ENCODE results near the gene YWHAB. TPM values are rescaled to one million over a fixed set of nuclear protein-coding genes. Genes with fewer than 3 reads are reported as not detected.
A peak's percentile ranks its signal among the peaks of the same experiment; 100 is the strongest.
"Not testable (repeated sequence)": the region's sequence is repeated elsewhere in the genome, so short reads cannot be mapped to it uniquely, and the experiment has no call there.

YWHAB gene
- total RNA-seq = 92.7 and 117 TPM in 2 replicates

DNA sequence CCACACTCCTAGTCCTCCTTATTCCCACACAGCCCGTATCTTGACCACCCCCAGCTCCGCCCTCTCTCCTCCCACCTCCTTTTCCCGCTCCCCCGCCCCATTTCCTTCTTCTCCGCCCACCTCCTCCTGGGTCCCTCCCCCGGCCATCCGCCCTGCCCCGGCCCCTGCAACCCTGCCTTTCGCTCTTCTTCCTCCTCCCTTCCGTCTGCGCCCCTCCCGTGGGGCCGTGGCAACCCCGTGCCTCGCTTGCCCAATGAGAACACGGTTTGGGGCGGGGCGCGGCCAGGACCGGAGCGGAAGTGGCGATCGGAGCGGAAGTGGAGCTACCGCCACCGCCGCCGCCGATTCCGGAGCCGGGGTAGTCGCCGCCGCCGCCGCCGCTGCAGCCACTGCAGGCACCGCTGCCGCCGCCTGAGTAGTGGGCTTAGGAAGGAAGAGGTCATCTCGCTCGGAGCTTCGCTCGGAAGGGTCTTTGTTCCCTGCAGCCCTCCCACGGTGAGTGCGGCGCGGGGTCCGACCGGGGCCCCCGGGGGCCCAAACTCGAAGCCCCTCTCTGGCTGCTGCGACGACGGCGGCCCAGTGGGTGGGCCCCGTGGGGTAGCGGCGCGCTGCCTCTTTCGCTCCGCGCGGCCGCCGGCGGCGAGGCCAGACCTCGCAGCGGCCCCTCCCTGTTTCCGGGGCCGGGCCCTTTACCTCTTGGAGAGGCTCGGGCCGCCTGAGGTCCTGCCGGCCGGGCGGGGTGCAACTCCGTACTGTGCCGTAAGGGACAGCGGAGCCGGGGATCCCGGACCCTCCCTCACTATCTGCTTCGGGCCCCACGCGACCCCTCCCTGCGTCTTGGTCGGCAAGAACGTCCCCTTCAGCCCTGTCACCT lies at the start of gene YWHAB:
YWHAB (plus strand) TSS at position 314 of the 874 bp plus-strand sequence. CDS start 15,829 bp downstream, outside the sequence.
- peak; percentile 76 to 96 for DNase-seq (ENCODE audit: low read depth in 2 of 2)

- no peak for DNase-seq (ENCODE audit: low read depth in 2 of 2)
Measured at GRCh38 chr20:44836601-44837120, 48.8 kb upstream of the YWHAB start.

GRCh38 chr20:44837946-44838345 lies 47.6 kb upstream of the YWHAB start:
- DNase-seq (ENCODE audit: low read depth in 2 of 2) = no peak

- DNase-seq (ENCODE audit: low read depth in 2 of 2) = no peak
Measured at GRCh38 chr20:44838521-44838920, 47.0 kb upstream of the YWHAB start.

DNA sequence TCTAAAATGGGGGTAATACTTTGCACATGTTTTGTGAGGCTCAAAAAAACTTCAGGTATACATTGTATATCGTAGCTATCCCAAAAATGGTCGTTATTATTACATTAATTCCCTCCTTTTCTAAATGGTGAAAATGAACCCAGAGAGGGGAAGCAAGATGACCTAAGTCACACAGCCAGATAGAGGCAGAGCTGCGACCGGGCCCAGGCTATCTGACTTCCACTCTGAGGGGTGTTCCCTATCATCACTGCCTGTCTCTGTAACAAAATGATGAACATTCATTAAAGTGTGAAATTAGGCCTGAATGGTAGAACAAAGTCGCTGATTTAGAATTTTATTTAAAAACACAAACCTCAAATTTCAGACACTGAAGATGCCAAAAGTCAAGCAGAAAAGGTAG lies 46.0 kb upstream of the YWHAB start:
- no peak for DNase-seq (ENCODE audit: low read depth in 2 of 2)

GRCh38 chr20:44840826-44841225 lies 44.7 kb upstream of the YWHAB start:
- no peak for DNase-seq (ENCODE audit: low read depth in 2 of 2)

- no peak for DNase-seq (ENCODE audit: low read depth in 2 of 2)
Measured at GRCh38 chr20:44841955-44842354, 43.5 kb upstream of the YWHAB start.

- DNase-seq (ENCODE audit: low read depth in 2 of 2) = no peak
Measured at GRCh38 chr20:44843876-44844275, 41.6 kb upstream of the YWHAB start.

DNA sequence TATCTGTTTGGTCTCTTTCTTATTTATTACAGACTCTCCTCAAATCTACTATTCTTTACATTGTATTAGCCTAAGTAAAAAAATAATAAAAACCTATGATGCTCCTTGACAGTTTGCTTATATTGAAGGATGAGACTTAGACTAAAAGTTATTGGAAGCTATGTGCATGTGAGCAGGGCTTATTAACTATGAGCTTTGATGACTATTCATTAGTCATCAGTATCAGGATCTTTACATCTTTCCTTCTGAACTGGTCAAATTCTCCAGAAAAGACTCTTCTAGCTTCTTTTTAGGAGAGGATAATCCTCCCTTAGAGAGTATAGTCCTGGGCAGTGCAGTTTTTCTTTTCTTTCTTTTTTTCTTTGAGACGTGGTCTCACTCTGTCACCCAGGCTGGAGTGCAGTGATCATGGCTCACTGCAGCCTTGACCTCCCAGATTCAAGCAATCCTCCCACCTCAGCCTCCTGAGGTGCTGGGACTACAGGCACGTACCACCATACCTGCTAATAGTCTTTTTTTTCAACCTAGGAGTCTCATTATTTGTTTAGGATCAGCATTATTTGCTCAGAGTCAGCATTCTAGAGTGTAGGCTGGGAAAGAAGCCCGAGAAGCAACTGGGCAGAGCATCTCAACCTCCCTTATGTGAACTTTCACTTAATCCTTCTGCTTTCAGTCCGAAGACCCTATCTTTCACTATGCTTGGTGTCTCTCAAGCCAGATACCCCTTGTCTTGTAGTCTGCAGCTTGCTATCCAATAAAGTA lies 37.1 kb upstream of the YWHAB start:
- no peak for DNase-seq (ENCODE audit: low read depth in 2 of 2)

DNA sequence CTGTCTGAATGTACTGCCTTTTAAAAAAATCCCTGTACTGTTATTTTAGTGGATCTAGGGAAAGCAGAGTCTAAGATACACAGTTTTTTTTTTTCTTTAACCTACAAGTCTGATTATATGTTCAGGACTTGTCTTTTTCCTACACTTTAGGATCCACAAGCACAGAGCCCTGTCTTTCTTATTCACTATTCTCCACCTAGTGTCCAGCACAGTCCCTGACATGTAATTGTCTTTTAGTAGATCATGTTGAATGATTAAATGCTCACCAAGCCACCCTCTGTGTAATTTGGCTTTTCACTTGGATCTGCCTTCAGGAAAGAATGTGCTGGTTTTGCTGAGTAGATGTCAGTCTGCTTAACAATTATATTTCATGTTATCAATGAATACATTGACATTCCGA lies 35.8 kb upstream of the YWHAB start:
- no peak for DNase-seq (ENCODE audit: low read depth in 2 of 2)

DNA sequence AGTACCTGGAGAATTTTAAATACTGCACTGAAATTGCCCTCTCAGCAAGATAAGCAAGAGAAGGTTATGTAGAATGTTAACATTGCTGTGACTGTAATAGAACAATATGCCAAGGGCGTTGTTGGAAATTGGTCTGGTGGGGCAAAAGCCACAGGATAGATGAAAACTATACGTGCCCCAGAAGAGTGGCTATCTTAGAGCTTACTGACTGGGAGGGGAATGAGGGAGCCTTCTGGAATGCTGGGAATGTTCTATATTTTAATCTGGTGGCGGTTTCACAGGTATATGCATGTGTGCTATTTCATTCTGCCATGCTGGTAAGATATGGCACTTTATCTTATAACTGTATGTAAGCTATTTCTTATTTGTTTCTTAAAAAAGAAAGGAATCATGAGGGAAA lies 35.2 kb upstream of the YWHAB start:
- no peak for DNase-seq (ENCODE audit: low read depth in 2 of 2)

DNA sequence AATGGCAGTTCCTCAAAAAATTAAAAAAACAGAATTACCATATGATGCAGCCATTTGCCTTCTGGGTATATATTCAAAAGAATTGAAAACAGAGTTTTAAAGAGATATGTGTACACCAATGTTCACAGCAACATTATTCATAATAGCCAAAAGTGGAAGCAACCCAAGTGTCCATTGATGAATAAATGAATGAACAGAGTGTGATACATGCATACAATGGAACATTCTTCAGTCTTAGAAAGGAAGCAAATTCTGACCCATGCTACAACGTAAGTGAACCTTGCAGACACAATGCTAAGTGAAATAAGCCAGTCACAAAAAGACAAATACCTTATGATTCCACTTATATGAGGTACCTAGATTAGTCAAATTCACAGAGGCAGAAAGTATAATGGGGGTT lies 34.7 kb upstream of the YWHAB start:
- no peak for DNase-seq (ENCODE audit: low read depth in 2 of 2)

- no peak for DNase-seq (ENCODE audit: low read depth in 2 of 2)
Measured at GRCh38 chr20:44851545-44851944, 34.0 kb upstream of the YWHAB start.

DNA sequence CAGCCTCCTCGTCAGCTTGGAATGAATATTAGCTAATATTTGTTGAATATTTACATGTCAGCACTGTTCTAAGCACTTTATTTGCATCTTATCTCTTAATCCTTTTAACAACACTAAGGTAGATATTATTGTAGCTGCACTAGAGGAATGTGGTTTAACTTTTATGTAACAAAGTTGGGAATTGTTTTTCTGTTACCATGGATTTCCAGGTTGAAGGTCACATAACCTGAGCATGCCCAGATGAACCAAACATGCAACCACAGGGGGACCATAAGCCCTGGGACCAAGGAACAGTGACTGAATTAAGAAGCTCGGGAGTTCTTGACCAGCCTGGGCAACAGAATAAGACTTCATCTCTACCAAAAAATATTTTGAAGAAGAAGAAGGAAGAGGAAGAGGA lies 29.1 kb upstream of the YWHAB start:
- no peak for DNase-seq (ENCODE audit: low read depth in 2 of 2)

DNA sequence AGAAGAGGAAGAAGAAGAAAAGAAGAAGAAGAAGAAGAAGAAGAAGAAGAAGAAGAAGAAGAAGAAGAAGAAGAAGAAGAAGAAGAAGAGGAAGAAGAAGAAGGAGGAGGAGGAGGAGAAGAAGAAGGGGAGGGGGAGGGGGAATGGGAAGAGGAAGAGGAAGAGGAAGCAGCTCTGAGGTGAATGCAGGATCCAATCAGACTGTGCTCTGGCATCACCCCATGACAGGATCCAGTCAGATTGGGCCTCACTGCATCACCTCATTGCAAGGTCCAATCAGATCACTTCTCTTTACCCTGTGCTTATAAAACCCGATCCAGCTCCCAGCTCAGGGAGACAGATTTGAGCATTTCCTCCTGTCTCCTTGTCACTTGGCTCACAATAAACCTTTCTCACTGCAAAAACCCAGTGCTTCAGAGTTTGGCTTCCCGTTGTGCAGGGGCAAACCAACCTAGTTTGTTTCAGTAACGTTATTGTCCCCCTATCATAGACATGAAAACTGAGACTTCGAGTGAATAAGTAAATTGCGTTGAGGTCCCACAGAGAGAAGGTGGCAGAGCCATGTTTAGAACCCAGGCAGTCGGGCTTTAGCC lies 28.6 kb upstream of the YWHAB start:
- no peak for DNase-seq (ENCODE audit: low read depth in 2 of 2)

DNA sequence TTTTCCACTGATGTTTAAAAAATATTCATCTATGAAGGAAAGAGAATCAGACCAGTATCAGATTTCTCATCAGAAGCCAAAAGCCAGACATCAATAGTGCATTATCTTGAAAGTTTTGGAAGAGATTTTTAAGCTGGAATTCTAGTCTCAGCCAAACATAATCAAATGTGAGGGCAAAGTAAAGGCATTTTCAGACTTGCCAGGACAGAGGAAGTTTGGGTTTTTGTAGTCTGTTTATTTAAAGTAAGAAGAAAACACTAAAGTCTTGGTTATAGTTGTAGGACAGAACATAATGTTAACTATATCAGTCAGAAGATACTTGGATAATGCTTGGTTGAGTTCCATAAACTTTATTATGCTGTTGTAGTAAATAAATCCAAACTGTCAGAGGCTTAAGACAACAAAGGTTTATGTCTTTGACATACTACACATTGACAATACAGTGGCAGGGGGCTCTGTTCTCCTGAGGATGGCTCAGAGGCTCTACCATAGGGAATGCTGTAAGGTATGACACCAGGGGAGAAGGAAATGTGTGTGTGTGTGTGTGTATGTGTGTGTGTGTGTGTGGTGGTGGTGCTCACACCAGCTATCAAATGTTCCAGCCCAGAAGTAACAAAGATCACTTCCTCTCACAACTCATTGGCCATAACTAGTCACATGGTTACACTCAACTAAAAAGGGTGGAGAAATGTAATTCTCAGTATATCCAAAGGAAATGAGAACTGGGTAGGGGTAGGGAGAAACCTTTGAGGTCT lies 26.7 kb upstream of the YWHAB start:
- DNase-seq (ENCODE audit: low read depth in 2 of 2) = no peak

DNA sequence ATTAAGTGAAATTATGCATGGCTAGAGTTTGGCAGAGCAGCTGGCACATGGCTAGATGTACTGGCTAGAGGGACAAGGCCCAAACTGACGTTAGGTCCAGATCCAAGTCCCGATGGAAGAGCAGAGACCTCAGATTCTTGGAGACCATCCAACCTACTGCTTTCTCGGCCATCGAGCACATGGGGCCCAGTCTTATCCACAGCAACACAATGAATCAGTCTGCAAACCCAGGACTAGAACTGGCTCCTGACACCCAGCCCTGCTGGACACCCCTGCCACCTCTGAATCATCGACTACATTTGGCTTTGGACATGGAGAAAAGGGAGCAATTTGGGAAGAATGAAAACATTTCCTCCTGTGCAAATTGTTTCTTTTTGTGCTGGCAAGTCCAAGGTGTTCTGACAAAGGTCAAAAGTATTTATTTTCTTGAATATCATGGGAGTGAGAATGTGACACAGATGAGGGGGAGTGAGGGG lies 23.9 kb upstream of the YWHAB start:
- peak in 1 of 2 donors; percentile 8 for DNase-seq (ENCODE audit: low read depth in 2 of 2)

DNA sequence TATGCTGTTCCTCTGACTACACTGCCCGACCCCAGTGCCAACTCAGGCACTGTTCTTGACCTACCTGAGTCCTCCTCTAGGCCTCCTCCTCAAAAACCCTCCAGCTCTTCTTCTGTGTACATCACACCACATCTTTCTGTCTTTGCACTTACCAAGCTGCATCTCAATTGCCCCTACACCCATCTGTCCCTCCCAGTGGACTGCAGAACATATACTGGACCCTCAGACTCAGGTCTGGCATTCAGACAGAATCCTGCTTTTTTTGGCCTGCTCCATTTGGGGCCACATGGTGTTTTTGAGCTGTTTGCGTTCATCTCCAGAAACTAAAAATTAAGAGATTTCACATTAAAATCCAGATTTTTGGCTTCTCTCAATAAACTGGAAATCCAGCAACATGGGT lies 23.2 kb upstream of the YWHAB start:
- DNase-seq (ENCODE audit: low read depth in 2 of 2) = no peak

DNA sequence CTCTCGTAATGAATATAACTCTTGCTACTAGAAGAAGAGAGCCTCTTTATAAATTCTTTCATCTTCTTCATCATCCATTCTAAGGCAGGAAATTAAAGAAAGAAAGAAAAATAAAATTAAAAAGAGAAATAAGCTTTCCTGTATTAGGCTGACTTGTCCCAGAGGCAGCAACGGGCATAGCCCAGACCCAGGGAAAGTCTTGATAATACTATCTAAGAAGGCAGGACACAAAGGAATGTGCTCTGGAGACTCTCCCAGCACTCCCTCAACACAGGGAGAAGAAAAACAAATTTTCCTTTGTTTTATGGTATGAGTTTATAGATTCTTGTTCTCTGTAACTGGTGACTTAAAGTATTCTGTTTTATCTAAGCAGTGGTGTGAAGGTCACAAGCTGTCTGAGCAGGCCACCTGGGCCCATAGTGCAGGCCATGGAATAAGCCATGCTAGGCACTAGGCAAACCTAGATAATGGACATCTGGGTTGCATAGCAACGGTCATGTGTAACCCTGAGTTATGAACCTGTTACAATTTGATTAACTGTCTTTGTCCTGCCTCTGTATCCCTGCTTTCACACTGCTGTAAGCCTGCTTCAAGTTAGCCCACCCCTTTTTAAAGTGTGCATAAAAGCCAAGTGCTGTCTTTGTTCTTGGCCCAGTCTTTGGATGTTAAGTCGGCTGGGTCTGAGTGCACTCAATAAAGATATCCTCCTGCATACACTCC lies 22.0 kb upstream of the YWHAB start:
- DNase-seq (ENCODE audit: low read depth in 2 of 2) = not testable (repeated sequence)

GRCh38 chr20:44864493-44864892 lies 21.0 kb upstream of the YWHAB start:
- DNase-seq (ENCODE audit: low read depth in 2 of 2) = not testable (repeated sequence)

Measured in dermis microvascular lymphatic vessel endothelial cell (primary cell).